ENCODE measurements around the gene ALPI.

ALPI gene

DNA sequence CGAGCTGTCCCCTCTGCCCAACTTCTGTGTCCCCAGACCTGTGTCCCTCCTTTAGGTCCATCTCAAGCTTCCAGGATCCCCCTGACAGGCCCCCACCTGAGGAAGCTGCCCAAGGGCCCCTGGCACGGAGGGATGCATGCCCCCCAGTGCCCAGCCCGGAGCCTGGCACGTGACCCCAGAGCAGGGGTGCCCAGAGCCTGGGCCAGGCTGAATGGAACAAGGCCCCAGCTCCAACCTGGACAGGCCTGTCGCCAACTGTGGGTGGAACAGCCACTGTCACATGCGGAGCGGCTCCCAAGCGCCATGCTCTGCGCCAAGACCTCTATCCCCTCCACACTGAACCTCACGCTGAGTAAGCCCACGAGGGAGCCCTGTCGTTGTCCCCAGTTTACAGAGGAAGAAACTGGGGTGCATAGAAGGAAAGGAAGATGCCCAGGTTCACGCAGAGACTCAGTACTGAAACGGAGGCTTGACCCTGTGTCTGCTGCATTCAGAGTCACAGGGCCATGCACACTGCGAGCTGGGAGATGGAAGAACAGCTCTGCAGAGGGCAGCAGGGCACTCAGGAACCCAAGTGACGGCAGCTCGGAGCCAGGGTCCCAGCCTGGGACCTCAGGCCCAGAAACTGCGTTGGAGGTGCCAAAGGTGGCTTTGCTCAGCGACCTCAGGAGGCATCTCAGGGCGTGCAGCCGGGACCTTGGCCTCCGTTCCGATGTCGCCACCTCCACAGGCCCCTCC lies 37.2 kb downstream of the ALPI start:
- TF ChIP-seq CTCF (IDR thresholded peaks at IDR 0.05; ENCODE audit: low read depth, low read length), result no peak
- H3K4me3 ChIP-seq (ENCODE audit: low read depth, low read length), result no peak overlapping the region
- DNase-seq (ENCODE audit: low read depth, low spot score), result no peak
- in situ Hi-C loops (cut with HindIII; ENCODE audit: low sequenced_read_pairs), result no loop called here

DNA sequence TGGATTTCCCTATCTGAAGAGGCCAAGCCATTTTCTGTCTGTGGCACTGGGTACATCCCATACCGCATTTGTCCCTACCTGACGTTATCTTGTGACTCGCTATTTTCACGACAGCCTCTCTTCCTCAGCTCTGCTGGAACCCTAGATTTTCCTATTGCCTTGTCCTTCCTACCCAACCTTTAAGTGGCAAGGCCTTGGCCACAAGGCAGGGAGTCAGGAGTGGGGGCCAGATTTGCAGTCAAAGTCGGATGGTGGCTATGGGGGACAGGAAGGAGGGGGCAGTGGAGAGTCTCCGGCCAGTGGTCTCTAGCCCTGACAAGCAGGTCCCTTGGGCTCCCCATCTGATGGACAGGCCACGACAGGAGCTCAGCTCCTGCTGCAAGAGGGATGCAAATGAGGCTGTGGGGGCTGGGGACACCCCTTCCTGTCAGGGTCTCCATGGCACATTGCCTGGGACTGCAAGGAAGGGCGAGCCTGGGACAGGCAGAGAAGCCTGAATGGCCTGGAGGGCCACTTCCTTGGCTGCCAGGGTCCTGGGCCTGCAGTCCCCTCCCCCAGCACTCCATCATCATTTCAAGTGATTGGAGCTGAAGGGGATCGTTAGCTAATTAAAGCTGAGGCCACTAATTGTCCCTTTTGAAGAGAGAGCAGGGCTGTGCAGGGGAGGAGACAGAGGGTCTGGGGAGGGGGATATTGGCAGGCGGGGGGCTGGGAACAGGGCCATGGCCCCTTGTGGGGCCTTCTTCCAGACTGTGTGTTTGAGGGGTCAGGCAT lies 37.9 kb downstream of the ALPI start:
- DNase-seq (ENCODE audit: low read depth, low spot score), result no peak
- no peak overlapping the region for H3K4me3 ChIP-seq (ENCODE audit: low read depth, low read length)
- in situ Hi-C loops (cut with HindIII; ENCODE audit: low sequenced_read_pairs), result no loop called here
- no peak for TF ChIP-seq CTCF (IDR thresholded peaks at IDR 0.05; ENCODE audit: low read depth, low read length)

GRCh38 chr2:232494542-232494941 lies 38.6 kb downstream of the ALPI start:
- DNase-seq (ENCODE audit: low read depth, low spot score), result no peak
- in situ Hi-C loops (cut with HindIII; ENCODE audit: low sequenced_read_pairs), result no loop called here
- TF ChIP-seq CTCF (IDR thresholded peaks at IDR 0.05; ENCODE audit: low read depth, low read length), result no peak
- no peak overlapping the region for H3K4me3 ChIP-seq (ENCODE audit: low read depth, low read length)

GRCh38 chr2:232495292-232495691 lies 39.3 kb downstream of the ALPI start:
- DNase-seq (ENCODE audit: low read depth, low spot score), result no peak
- no peak for TF ChIP-seq CTCF (IDR thresholded peaks at IDR 0.05; ENCODE audit: low read depth, low read length)
- in situ Hi-C loops (cut with HindIII; ENCODE audit: low sequenced_read_pairs), result no loop called here
- H3K4me3 ChIP-seq (ENCODE audit: low read depth, low read length), result no peak overlapping the region

DNA sequence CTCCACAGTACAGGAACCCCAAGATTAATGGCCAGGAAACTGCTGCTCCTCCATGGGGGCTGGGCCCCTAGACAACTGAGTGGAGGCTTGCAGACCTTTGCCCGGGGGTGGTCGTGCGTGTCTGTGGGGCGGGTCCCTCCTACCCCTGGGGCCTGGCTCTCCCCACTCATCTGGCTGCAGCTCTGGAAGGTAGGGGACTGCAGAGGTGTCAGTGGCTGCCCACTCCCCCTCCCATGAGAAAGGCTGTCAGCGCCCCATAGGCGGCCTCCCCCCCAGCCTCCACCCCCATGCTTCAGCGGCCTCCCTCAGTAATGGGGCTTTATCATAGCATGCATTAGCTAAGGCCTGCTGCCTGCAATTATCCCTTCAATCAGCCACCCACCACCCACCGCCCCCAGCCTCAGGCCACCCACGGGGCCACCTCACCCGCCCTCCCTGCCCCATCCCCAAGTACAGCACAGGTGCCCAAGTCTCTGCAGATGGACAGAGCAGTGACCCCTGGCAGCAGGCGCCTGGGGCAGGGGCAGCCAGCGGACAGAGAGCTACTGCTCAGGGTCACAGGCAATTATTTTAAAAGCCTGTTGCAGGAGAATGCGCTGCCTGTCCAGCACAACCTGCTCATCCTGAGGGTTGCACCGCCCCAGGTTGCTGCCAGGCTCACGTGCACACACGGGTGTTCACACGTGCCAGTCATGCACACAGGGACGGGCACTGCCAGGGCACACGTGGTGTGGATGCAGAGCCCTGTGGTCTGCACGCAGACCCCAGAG lies 40.7 kb downstream of the ALPI start:
- in situ Hi-C loops (cut with HindIII; ENCODE audit: low sequenced_read_pairs), result no loop called here
- H3K4me3 ChIP-seq (ENCODE audit: low read depth, low read length), result no peak overlapping the region
- no peak for DNase-seq (ENCODE audit: low read depth, low spot score)
- no peak for TF ChIP-seq CTCF (IDR thresholded peaks at IDR 0.05; ENCODE audit: low read depth, low read length)

DNA sequence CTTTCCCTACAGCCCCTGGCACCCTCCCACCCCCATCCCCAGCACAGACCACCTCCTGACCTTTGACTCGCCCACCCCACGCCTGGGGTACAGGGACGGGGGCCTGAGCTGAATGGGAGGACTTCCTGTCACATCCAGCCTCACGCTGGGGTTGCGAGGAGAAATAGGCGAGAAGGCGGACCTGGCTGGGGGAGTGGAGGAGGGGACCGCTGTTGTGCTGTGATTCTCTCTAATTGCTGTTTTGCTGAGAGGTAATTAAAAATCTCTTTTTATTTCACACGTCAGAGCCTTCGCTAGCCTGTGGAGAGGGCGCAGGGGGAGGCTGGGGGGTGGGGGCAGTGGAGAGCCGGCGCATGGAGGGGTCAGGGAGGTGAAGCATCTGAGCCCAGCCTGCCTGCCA lies 41.4 kb downstream of the ALPI start:
- no peak overlapping the region for H3K4me3 ChIP-seq (ENCODE audit: low read depth, low read length)
- no peak for DNase-seq (ENCODE audit: low read depth, low spot score)
- TF ChIP-seq CTCF (IDR thresholded peaks at IDR 0.05; ENCODE audit: low read depth, low read length), result no peak
- in situ Hi-C loops (cut with HindIII; ENCODE audit: low sequenced_read_pairs), result no loop called here
